Calu3 (cell line): ENCODE measurements around the gene CCDC146. TPM values are rescaled to one million over a fixed set of nuclear protein-coding genes. Genes with fewer than 3 reads are reported as not detected.
"Not testable (repeated sequence)": the region's sequence is repeated elsewhere in the genome, so short reads cannot be mapped to it uniquely, and the experiment has no call there.

Experiments
- BruUV-seq: library from RNA; stranded (reverse); fragments of 400-500 nt; replicated peaks from 2 replicates; lab custom pipeline; 2021; lab: Mats Ljungman, UMichigan
- CTCF ChIA-PET: fragments of 300-600 bp; sonication (Branson Sonifier 250); formaldehyde crosslinking; loops from one replicate; lab custom pipeline; 2022; ENCODE audit warnings: antibody characterized with exemption; lab: Charles Lee
- DNase-seq: peaks from one replicate; pipeline ENCODE4 v3.0.0; 2022
- H3K27ac Mint-ChIP-seq: one replicate; pipeline ENCODE4 v1.8.0; 2022; ENCODE audit warnings: mixed read lengths; ENCODE audit not compliant: unreplicated experiment
- H3K27me3 Mint-ChIP-seq: one replicate; pipeline ENCODE4 v1.8.0; 2022; ENCODE audit warnings: mixed read lengths; ENCODE audit not compliant: unreplicated experiment
- H3K36me3 Mint-ChIP-seq: one replicate; pipeline ENCODE4 v1.8.0; 2022; ENCODE audit warnings: mild to moderate bottlenecking, moderate library complexity, mixed read lengths; ENCODE audit not compliant: insufficient read depth, unreplicated experiment
- H3K4me1 Mint-ChIP-seq: one replicate; pipeline ENCODE4 v1.8.0; 2022; ENCODE audit warnings: mild to moderate bottlenecking, low read depth, mixed read lengths; ENCODE audit not compliant: unreplicated experiment
- H3K4me3 Mint-ChIP-seq: one replicate; pipeline ENCODE4 v1.8.0; 2022; ENCODE audit warnings: mild to moderate bottlenecking, low read depth, moderate library complexity, mixed read lengths; ENCODE audit not compliant: unreplicated experiment
- H3K9me3 Mint-ChIP-seq: one replicate; pipeline ENCODE4 v1.8.0; 2022; ENCODE audit warnings: low read depth, mixed read lengths; ENCODE audit not compliant: unreplicated experiment
- CTCF ChIP-seq: fragments of 200-600 bp; IDR thresholded peaks from one replicate; pipeline ENCODE4 v1.8.0; 2022; ENCODE audit warnings: antibody characterized with exemption; ENCODE audit not compliant: unreplicated experiment
- intact Hi-C: fragments of 100-400 bp; cut with micrococcal nuclease; formaldehyde crosslinking; loops from one replicate; pipeline ENCODE4 v1.10.0; 2022; ENCODE audit not compliant: unreplicated experiment
- total RNA-seq: library from RNA; stranded (reverse); gene quantifications from 2 replicates; pipeline ENCODE4 v1.2.3, GENCODE V29; 2022

Gene CCDC146
- total RNA-seq, 1 experiment from 2014 or later, result 8.8 TPM

GRCh38 chr7:77269360-77270093, 147.1 kb downstream of the CCDC146 start:
- Mint-ChIP-seq H3K27me3 (no peaks in the 10 kb centered on the region), H3K9me3 (peaks cover 3% of the 10 kb centered on the region), H3K27ac (no peak overlapping the region), H3K4me3 (no peak overlapping the region), H3K4me1 (no peaks in the 10 kb centered on the region), H3K36me3 (no peaks in the 10 kb centered on the region)
- intact Hi-C loops, result no loop called here
- no peak for TF ChIP-seq CTCF
- CTCF ChIA-PET, result interaction anchor here (0.6 kb wide), 1 partner anchor 10 kb away, joined by 3 read pairs; no protein-coding TSS in a partner anchor
- DNase-seq, result no peak
- BruUV-seq, result no TSS peak

GRCh38 chr7:77270094-77270480, 147.7 kb downstream of the CCDC146 start:
- no peaks in the 10 kb centered on the region for H3K36me3 Mint-ChIP-seq
- peaks cover 3% of the 10 kb centered on the region for H3K9me3 Mint-ChIP-seq
- H3K27ac Mint-ChIP-seq, result no peak overlapping the region
- CTCF ChIA-PET, result interaction anchor here (0.6 kb wide), 1 partner anchor 10 kb away, joined by 3 read pairs; no protein-coding TSS in a partner anchor
- intact Hi-C loops, result no loop called here
- H3K4me1 Mint-ChIP-seq, result no peaks in the 10 kb centered on the region
- BruUV-seq, result no TSS peak
- TF ChIP-seq CTCF, result no peak
- no peak for DNase-seq
- no peaks in the 10 kb centered on the region for H3K27me3 Mint-ChIP-seq
- no peak overlapping the region for H3K4me3 Mint-ChIP-seq

GRCh38 chr7:77271766-77272165, 149.4 kb downstream of the CCDC146 start:
- no peak overlapping the region for H3K27ac Mint-ChIP-seq
- CTCF ChIA-PET, result no interaction called here

GRCh38 chr7:77275663-77276062, 153.2 kb downstream of the CCDC146 start:
- H3K27ac Mint-ChIP-seq, H3K4me1 Mint-ChIP-seq, H3K4me3 Mint-ChIP-seq, DNase-seq, intact Hi-C loops, H3K27me3 Mint-ChIP-seq, CTCF ChIA-PET, BruUV-seq, H3K9me3 Mint-ChIP-seq, H3K36me3 Mint-ChIP-seq: not testable (repeated sequence)

More at GRCh38 chr7:77271766-77272165, 149.4 kb downstream of the CCDC146 start:
- intact Hi-C loops, result no loop called here
- BruUV-seq, result no TSS peak
- TF ChIP-seq CTCF, result no peak
- no peak overlapping the region for H3K4me3 Mint-ChIP-seq
- no peaks in the 10 kb centered on the region for H3K27me3 Mint-ChIP-seq
- H3K4me1 Mint-ChIP-seq, result no peaks in the 10 kb centered on the region
- no peaks in the 10 kb centered on the region for H3K36me3 Mint-ChIP-seq
- no peak for DNase-seq
- H3K9me3 Mint-ChIP-seq, result peaks cover 3% of the 10 kb centered on the region

GRCh38 chr7:77276120-77276519, 153.7 kb downstream of the CCDC146 start:
- H3K9me3 Mint-ChIP-seq, result no peaks in the 10 kb centered on the region
- no peaks in the 10 kb centered on the region for H3K36me3 Mint-ChIP-seq
- H3K4me3 Mint-ChIP-seq, result no peak overlapping the region
- no peaks in the 10 kb centered on the region for H3K27me3 Mint-ChIP-seq
- no peak overlapping the region for H3K27ac Mint-ChIP-seq
- DNase-seq, result no peak
- no peak for TF ChIP-seq CTCF
- H3K4me1 Mint-ChIP-seq, result no peaks in the 10 kb centered on the region
- CTCF ChIA-PET, result no interaction called here
- intact Hi-C loops, result no loop called here
- no TSS peak for BruUV-seq
